Measurements from ENCODE around the gene TMEM114. TPM values are rescaled to one million over a fixed set of nuclear protein-coding genes. Genes with fewer than 3 reads are reported as not detected.

Gene TMEM114
- not detected for polyA plus RNA-seq (ENCODE audit: low read depth in 6 of 6)

DNA sequence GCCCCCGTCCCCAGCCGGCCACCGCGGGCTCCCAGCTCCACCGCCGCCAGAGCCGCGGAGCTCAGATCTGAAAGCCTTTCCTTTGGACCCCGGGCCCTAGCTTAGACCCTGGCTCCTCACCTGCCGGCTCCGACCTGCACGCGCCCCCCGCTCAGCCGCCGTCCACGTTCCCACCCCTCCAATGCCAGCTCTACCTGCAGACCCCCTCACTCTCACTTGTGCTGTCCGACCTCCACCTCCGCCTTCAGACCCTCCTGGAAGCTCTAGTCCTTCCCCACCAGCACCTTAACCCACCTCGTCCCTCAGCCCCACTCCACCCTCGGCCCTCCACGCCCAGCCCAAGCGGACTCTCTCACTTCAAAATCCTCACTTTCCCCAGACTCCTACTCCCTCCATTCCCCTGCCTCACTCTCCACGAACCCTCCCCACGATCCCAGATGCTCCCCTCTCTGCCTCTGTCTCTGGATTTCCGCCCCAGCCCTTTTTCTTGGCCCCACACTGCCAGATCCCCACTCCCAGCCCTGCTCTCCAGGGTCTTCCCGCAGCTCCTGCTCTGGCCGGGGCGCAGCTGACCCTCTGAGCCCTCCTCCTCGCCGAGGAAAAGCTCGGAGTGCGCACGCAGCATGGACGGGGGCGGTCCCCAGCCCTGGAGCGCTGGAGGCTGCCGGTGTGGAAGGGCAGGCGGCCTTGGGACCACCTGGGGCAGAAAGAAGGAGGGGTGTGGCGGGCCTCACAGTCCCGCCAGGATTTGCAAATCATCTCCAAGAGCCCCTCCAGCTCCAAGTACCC is at the start of gene TMEM114:
Gene TMEM114 (minus strand): TSS at position 612 of the 789 bp plus-strand sequence. CDS start 673 bp downstream, outside the sequence.
- H3K9me3 Mint-ChIP-seq, result peaks cover 0 to 2% (median 0%) of the 10 kb centered on the region in 7 donors
- no peaks in the 10 kb centered on the region for H3K36me3 Mint-ChIP-seq
- H3K27me3 Mint-ChIP-seq, result peaks cover 30 to 49% (median 40%) of the 10 kb centered on the region in 3 donors
- peak within 1 kb of the TSS in 2 of 6 donors; percentile 14 to 71 for H3K27ac Mint-ChIP-seq
- DNase-seq, result no peak
- peak within 1 kb of the TSS in 5 of 8 donors; percentile 21 to 69 (median 30) for H3K4me3 Mint-ChIP-seq
- no peak for ATAC-seq (ENCODE audit: low read depth in 2 of 2)
- H3K4me1 Mint-ChIP-seq, result peaks cover 9 to 15% (median 10%) of the 10 kb centered on the region in 3 donors

DNA sequence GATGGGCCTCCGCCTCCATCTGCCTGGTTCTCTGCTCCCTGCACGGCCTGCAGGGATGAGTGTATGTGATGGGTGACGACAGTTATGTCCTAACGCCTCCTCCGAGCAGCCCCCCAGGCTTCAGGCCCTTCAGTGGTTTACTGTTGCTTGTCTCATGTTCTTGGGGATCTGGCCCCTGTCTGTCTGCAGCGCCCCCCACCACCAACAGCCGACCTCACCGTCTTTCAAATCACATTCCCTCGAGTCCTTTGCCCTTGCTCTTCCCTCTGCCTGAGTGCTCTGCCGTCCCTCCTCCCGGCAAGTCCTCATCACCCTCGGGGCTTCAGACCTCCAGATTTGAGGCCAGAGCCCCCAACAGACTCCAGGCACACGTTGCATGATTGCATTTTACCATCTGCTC is 49.4 kb upstream of the TMEM114 start:
- DNase-seq (no peak), ATAC-seq (ENCODE audit: low read depth in 2 of 2) (no peak)
- Mint-ChIP-seq H3K27ac (peak overlapping the region in 1 of 6 donors; percentile 79), H3K36me3 (peaks cover 24 to 46% of the 10 kb centered on the region in 2 donors), H3K4me3 (no peak overlapping the region), H3K4me1 (peaks cover 1 to 7% (median 6%) of the 10 kb centered on the region in 3 donors), H3K9me3 (no peaks in the 10 kb centered on the region), H3K27me3 (no peaks in the 10 kb centered on the region)

DNA sequence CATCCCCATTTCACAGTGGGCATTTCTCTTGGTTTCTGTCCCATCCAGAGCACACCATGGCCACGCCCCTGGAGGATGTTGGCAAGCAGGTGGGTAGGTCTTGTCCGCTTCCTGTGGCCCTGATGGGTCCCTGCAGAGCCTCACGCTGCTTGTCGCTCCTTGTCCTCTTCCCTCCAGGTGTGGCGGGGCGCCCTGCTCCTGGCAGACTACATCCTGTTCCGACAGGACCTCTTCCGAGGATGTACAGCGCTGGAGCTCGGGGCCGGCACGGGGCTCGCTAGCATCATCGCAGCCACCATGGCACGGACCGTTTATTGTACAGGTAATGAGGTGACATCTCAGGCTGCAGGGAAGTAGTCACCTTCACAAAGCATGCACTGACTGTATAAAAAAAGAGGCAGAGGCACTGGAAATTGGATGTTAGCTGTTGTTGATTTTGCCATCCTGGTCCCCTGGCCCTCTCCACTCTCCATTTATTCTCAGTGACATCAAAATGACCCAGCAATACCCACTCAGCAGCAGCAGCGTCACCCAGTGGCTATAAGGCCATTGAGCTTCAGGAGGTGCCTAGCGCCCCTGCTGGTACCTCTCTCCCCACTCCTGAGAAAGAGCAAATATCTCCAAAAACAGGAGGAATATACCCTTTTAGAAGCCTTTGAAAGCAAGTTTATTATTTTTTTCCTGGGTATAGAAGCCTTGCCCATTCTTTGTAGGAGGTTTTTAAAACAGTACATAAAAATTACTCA is 44.9 kb upstream of the TMEM114 start:
- Mint-ChIP-seq H3K27me3 (no peaks in the 10 kb centered on the region), H3K9me3 (no peaks in the 10 kb centered on the region), H3K27ac (peak overlapping the region in 1 of 6 donors; percentile 85), H3K4me3 (peak overlapping the region in 1 of 8 donors; percentile 15), H3K36me3 (peaks cover 0 to 23% of the 10 kb centered on the region in 2 donors), H3K4me1 (peaks cover 5 to 14% (median 6%) of the 10 kb centered on the region in 3 donors)
- no peak for DNase-seq
- no peak for ATAC-seq (ENCODE audit: low read depth in 2 of 2)

DNA sequence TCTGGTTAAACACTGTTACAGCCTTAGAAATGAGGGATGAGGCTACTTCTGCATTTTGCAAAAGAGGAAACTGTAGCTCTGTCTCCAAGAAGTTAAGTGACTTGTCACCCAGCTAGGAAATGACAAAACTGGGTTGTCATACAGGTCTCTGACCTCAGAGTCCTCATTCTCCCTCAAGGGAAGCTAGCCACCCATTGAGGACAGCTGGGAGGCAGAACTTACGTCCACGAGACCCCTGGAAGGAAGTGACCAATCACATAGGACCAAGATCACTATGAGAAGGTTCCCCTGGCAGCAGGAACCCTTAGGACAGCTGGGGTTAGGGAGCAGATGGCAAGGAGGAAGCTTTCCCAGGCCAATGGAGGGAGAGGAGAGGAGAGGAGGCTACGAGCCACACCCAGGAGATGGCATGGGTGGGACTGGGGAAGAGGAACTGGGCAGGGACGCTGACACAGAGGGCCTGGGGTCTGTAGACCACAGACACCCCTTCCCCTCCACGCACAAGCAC is 42.4 kb upstream of the TMEM114 start:
- H3K4me3 Mint-ChIP-seq, result no peak overlapping the region
- no peaks in the 10 kb centered on the region for H3K9me3 Mint-ChIP-seq
- ATAC-seq (ENCODE audit: low read depth in 2 of 2) (peak; percentile 30 to 49), DNase-seq (no peak)
- H3K27me3 Mint-ChIP-seq, result no peaks in the 10 kb centered on the region
- peak overlapping the region in 3 of 6 donors; percentile 14 to 75 (median 67) for H3K27ac Mint-ChIP-seq
- H3K4me1 Mint-ChIP-seq, result peaks cover 12 to 15% (median 14%) of the 10 kb centered on the region in 3 donors
- peaks cover 16 to 27% of the 10 kb centered on the region in 2 donors for H3K36me3 Mint-ChIP-seq

DNA sequence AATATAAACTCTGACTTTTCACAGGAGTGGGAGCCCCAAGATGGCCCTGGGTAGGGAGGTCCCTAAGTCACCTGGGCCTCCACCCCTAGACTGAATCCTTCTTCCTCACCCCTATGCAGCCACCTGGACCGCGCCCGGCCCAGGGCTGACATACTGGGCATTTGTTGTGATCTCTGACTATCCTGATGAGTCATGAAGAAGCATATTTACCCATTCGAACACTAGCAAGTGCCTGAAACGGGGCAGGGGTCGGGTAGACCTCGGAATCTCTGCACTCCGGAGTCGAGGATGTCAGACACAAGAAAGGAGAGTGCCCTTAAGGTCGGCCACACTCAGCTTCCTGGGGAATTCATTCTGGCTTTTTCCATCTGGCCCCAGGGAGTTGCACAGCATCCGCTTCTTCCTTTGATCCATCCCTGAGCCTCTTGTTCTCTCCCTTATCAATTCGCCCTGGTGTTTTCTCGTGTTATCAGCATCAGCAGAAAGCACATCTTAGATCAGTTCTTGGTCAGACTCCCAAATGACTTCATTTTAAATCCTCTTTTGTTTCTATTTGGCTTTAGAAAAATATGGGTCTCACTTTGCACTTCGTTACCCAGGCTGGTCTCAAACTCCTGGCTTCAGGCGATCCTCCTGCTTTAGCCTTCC is 41.6 kb upstream of the TMEM114 start:
- peaks cover 22 to 31% of the 10 kb centered on the region in 2 donors for H3K36me3 Mint-ChIP-seq
- H3K9me3 Mint-ChIP-seq, result no peaks in the 10 kb centered on the region
- peak overlapping the region in 2 of 6 donors; percentile 14 to 67 for H3K27ac Mint-ChIP-seq
- H3K4me3 Mint-ChIP-seq, result no peak overlapping the region
- DNase-seq (no peak), ATAC-seq (ENCODE audit: low read depth in 2 of 2) (no peak)
- no peaks in the 10 kb centered on the region for H3K27me3 Mint-ChIP-seq
- peaks cover 14 to 16% (median 15%) of the 10 kb centered on the region in 3 donors for H3K4me1 Mint-ChIP-seq

DNA sequence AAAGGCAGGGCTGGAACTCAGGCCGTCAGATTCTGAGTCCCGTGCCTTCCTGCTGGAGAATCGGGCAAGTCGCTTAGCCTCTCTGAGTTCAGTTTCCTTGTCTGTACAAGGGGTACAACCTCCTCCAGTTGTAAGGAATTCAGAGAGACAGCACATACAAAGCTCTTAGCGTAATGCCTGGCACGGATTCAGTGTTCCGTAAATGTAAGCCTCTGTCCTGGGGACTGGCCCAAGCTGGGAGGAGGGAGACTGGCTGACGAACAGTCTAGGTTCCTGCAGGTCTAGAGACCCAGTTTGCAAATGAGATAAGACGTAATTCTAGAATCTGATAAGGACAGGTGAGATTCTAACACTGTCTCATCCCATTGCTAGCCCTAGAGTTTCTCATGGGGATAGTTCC is 41.1 kb upstream of the TMEM114 start:
- DNase-seq (no peak), ATAC-seq (ENCODE audit: low read depth in 2 of 2) (no peak)
- H3K9me3 Mint-ChIP-seq, result no peaks in the 10 kb centered on the region
- H3K4me3 Mint-ChIP-seq, result no peak overlapping the region
- no peaks in the 10 kb centered on the region for H3K27me3 Mint-ChIP-seq
- H3K36me3 Mint-ChIP-seq, result peaks cover 23 to 30% of the 10 kb centered on the region in 2 donors
- peaks cover 14 to 18% (median 15%) of the 10 kb centered on the region in 3 donors for H3K4me1 Mint-ChIP-seq
- H3K27ac Mint-ChIP-seq, result no peak overlapping the region

DNA sequence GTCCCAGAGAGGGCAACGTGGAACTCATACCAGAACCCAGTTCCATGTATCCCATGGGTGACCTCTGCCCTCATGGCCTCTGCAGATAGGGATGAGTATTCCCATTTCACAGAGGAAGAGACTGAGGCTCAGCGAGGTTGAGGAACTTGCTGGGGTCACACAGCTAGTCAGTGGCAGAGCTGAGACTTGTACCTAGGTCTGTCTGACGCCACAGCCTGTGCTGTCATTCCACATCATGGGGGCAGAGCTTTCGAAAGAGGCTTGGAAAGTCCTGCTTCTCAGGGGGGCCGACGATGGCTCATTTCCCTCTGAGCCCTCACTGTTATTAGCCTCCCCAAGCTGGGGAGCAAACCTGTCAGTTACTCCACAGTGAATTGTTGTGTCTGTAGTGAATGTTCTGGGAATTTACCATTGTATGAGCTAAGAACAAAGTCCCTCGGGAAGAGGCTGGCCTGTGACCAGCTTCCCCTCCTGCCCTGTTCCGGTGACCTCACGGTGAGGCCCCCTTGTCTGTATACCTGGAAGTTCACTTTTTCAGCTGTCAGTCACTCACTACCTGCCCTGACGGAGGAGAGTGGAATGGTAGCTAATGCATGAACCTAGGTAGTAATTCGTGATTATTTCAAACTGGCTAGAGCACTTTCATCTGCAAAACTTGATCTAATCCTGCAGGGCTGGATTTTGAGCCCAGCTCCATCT is 40.1 kb upstream of the TMEM114 start:
- Mint-ChIP-seq H3K27me3 (no peaks in the 10 kb centered on the region), H3K36me3 (peaks cover 23 to 27% of the 10 kb centered on the region in 2 donors), H3K4me1 (peaks cover 14 to 20% (median 18%) of the 10 kb centered on the region in 3 donors), H3K27ac (peak overlapping the region in 1 of 6 donors; percentile 14), H3K4me3 (no peak overlapping the region), H3K9me3 (no peaks in the 10 kb centered on the region)
- no peak for DNase-seq
- no peak for ATAC-seq (ENCODE audit: low read depth in 2 of 2)

DNA sequence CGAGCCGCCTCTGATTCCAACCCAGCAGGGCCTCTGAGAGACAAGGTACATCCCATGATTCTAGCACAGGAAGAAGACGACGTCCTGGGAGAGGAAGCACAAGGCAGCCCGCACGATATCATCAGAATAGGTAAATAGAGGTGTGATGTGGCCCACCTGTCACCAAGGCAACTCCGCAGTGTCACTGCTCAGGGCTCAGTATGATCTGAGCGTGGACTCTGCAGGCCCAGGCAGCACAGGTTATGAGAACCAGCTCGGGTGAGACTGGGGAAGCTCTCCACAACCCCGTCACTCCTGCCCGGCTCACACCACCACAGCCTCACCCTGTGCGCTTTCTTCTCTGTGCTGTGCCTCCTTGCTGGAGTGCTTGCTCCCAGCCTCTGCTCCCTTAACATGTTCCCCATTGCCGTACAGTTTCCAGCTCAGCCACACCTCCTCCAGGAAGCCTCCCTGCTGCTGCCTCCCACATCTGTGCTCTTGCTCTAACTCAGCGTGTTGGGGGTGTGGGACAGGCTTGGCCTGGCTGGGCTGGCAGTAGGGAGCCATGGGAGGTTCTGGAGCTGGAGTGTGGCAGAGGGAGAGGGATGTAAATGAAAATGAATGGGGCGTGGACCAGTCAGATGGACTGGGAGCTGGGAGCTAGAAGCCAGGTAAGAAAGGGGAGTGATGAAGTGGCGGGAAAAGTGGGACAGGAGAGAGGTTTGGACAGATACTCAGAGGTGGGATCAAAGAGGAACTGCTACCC is 38.8 kb upstream of the TMEM114 start:
- H3K9me3 Mint-ChIP-seq, result no peaks in the 10 kb centered on the region
- DNase-seq (no peak), ATAC-seq (ENCODE audit: low read depth in 2 of 2) (no peak)
- H3K4me1 Mint-ChIP-seq, result peaks cover 18 to 23% (median 20%) of the 10 kb centered on the region in 3 donors
- no peak overlapping the region for H3K27ac Mint-ChIP-seq
- no peaks in the 10 kb centered on the region for H3K27me3 Mint-ChIP-seq
- H3K4me3 Mint-ChIP-seq, result peak overlapping the region in 1 of 8 donors; percentile 69
- peaks cover 23 to 27% of the 10 kb centered on the region in 2 donors for H3K36me3 Mint-ChIP-seq

DNA sequence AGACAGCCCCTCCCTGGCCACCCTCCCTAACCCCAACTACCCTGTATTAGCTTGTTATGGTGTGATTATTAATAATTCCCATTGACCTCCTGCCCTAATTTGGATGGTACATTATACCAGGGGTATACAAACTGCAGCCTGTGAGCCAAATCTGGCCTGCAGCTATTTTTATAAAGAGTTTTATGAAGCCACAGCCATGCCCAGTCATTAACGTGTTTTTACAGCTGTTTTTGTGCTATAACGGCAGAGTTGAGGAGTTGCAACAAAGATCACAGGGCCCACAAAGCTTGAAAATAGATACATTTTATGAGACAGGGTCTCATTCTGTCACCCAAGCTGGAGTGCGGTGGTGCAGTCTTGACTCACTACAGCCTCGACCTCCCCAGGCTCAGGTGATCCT is 37.1 kb upstream of the TMEM114 start:
- H3K4me3 Mint-ChIP-seq, result no peak overlapping the region

DNA sequence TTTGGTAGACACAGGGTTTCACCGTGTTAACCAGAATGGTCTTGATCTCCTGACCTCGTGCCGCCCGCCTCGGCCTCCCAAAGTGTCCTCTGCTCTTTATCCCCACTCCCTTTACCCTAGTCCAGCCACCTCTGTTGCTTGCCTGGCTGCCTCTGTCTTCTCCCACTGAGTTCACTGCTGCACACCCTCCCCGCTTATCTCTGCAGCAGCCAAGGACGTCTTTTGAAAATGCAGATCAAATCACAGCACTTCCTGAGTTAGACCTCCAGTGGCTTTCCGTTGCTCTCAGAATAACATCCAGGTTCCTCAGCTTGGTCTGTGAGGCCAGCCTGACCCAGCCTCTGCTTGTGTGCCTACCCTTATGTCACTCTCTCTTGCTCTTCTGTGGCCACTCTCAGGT is 36.6 kb upstream of the TMEM114 start:
- Mint-ChIP-seq H3K27ac (no peak overlapping the region), H3K4me3 (peak overlapping the region in 1 of 8 donors; percentile 10), H3K9me3 (no peaks in the 10 kb centered on the region), H3K36me3 (peaks cover 19 to 23% of the 10 kb centered on the region in 2 donors), H3K4me1 (peaks cover 19 to 21% (median 20%) of the 10 kb centered on the region in 3 donors), H3K27me3 (no peaks in the 10 kb centered on the region)
- ATAC-seq (ENCODE audit: low read depth in 2 of 2) (no peak), DNase-seq (no peak)

More for the DNA sequence above, 37.1 kb upstream of the TMEM114 start:
- Mint-ChIP-seq H3K27me3 (no peaks in the 10 kb centered on the region), H3K9me3 (no peaks in the 10 kb centered on the region), H3K27ac (no peak overlapping the region), H3K36me3 (peaks cover 23 to 24% of the 10 kb centered on the region in 2 donors), H3K4me1 (peaks cover 17 to 21% (median 19%) of the 10 kb centered on the region in 3 donors)
- no peak for DNase-seq
- no peak for ATAC-seq (ENCODE audit: low read depth in 2 of 2)

DNA sequence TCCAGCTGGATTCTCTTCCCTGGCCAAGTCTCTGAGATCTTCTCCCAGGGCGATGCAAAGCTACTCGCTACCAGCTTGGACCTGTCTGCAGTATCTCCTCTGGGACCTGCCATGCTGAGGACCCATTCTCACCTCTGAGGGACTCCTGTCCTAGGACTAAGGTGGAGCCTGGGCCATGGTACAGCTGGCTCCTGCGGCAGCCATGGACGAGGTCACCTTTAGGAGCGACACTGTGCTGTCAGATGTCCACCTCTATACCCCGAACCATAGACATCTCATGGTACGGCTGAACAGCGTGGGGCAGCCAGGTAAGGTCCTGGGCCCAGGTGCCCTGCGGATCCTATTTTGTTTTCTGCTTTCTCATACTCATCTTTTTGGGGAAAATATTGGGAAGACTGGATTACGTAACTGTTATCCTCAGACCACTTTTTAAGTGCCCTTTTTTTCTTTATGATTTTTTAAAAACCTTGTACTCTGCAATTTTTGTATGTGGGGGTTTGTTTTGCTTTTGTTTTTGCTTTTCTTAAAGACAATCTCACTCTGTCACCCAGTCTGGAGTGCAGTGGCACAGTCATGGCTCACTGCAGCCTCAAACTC is 35.3 kb upstream of the TMEM114 start:
- Mint-ChIP-seq H3K27ac (no peak overlapping the region), H3K36me3 (peaks cover 19 to 23% of the 10 kb centered on the region in 2 donors), H3K4me3 (peak overlapping the region in 2 of 8 donors; percentile 53 to 61), H3K4me1 (peaks cover 17 to 21% (median 20%) of the 10 kb centered on the region in 3 donors), H3K9me3 (no peaks in the 10 kb centered on the region), H3K27me3 (no peaks in the 10 kb centered on the region)
- DNase-seq, result no peak
- ATAC-seq (ENCODE audit: low read depth in 2 of 2), result no peak

DNA sequence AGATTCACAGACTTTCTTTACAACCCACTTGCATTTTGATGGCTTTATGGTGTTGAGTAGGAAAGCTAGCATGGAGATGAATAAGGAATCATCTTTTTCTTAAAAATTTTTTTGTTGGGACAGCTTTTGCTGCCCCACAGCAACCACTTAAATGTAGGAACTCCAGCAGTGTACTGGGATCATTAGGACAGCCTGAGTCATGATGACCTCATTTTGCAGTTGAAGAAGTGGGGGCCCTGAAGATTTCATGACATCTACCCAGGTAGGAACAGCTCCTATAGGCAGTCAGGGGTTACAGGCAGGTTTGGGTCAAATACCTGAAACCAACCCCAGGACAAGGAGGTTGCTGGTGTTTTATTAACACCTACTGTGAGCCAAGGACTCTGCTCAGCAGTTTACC is 33.3 kb upstream of the TMEM114 start:
- H3K9me3 Mint-ChIP-seq, result no peaks in the 10 kb centered on the region
- peaks cover 3 to 10% (median 8%) of the 10 kb centered on the region in 3 donors for H3K27me3 Mint-ChIP-seq
- peak overlapping the region in 2 of 8 donors; percentile 70 to 89 for H3K4me3 Mint-ChIP-seq
- peaks cover 10 to 20% (median 17%) of the 10 kb centered on the region in 3 donors for H3K4me1 Mint-ChIP-seq
- DNase-seq (no peak), ATAC-seq (ENCODE audit: low read depth in 2 of 2) (no peak)
- peaks cover 8 to 13% of the 10 kb centered on the region in 2 donors for H3K36me3 Mint-ChIP-seq
- H3K27ac Mint-ChIP-seq, result no peak overlapping the region

Measured in naive B cell (primary cell).